ENCODE data around the gene ZNF532. TPM values are rescaled to one million over a fixed set of nuclear protein-coding genes. Genes with fewer than 3 reads are reported as not detected.

ZNF532 gene
- total and polyA plus RNA-seq, 9 of the 15 experiments (the other 6 are each of a cell fraction or from before 2014, with no cell fraction given) = 0.42 TPM; not detected in 8

- H4K20me1 ChIP-seq (replicated peaks; ENCODE audit: control insufficient read depth, insufficient read depth, low read length) = no peaks in the 10 kb centered on the region
- H3K27me3 ChIP-seq (ENCODE audit: control insufficient read depth in 2 of 2, insufficient read depth in 2 of 2, low read length in 2 of 2) = peaks cover 0 to 16% of the 10 kb centered on the region in 2 experiments; a peak in 2 of 5 replicates
- H3K4me3 ChIP-seq = no peak overlapping the region
- intact Hi-C loops (cut with micrococcal nuclease) = no loop called here
- ChIA-PET CTCF (ENCODE audit: low intra/inter-chr PET ratio) (no interaction called here), POLR2A (interaction anchor here (0.5 to 1.4 kb wide), 3 partner anchors 10 to 100 kb away, joined by 3 to 4 read pairs (median 3); no protein-coding TSS in a partner anchor)
- H3K9me1 ChIP-seq (ENCODE audit: control insufficient read depth, insufficient read depth, low read length) = no peaks in the 10 kb centered on the region
- no peak overlapping the region for H3K27ac ChIP-seq (ENCODE audit: extremely low read depth, low read depth, low read length)
- WGBS (ENCODE audit: insufficient coverage, low coverage, missing lambda C conversion rate) = 4% methylated on average over 14 of the region's 23 CpGs
- H3K79me2 ChIP-seq (ENCODE audit: control insufficient read depth, insufficient read depth, low read length) = no peaks in the 10 kb centered on the region
- FAIRE-seq (no peak), ATAC-seq (no peak), DNase-seq (ENCODE audit: extremely low read depth in 1 of 4, low spot score in 3 of 4) (no peak)
- TF ChIP-seq TEAD1 (CRISPR knock-in tag; IDR thresholded peaks at IDR 0.05) = no peak
- no peak for TF ChIP-seq ZNF766 (CRISPR knock-in tag; conservative IDR thresholded peaks at IDR 0.05)
- no peak for TF ChIP-seq PBX2 (CRISPR knock-in tag; IDR thresholded peaks at IDR 0.05; ENCODE audit: low read depth)
- TF ChIP-seq PBX2 (tag; conservative IDR thresholded peaks at IDR 0.05; ENCODE audit: low read depth) = no peak
- no peak for TF ChIP-seq MAX (CRISPR knock-in tag; IDR thresholded peaks at IDR 0.05)
- TF ChIP-seq ZNF668 (CRISPR knock-in tag; IDR thresholded peaks at IDR 0.05) = no peak
- no peak for TF ChIP-seq BRD9 (IDR thresholded peaks at IDR 0.05; ENCODE audit: low read depth, partially characterized antibody)
- TF ChIP-seq SMARCA4 (IDR thresholded peaks at IDR 0.05) = no peak
- no peak for TF ChIP-seq ARID3B (CRISPR knock-in tag; IDR thresholded peaks at IDR 0.05; ENCODE audit: borderline replicate concordance)
- no peak for TF ChIP-seq ESRRB (CRISPR knock-in tag; IDR thresholded peaks at IDR 0.05; ENCODE audit: borderline replicate concordance)
- TF ChIP-seq NFIC (IDR thresholded peaks at IDR 0.05) = no peak
- no peak for TF ChIP-seq ZFP30 (CRISPR knock-in tag; IDR thresholded peaks at IDR 0.05; ENCODE audit: borderline replicate concordance)
- H3K4me1 ChIP-seq (replicated peaks in 1 of 2; ENCODE audit: control insufficient read depth in 2 of 2, insufficient read depth in 2 of 2, low read length in 2 of 2) = no peaks in the 10 kb centered on the region
- H3K9me3 ChIP-seq (replicated peaks; ENCODE audit: control insufficient read depth, insufficient read depth, low read depth, low read length) = no peaks in the 10 kb centered on the region
- H3K4me2 ChIP-seq (ENCODE audit: insufficient read depth, low read length) = no peak overlapping the region
- BruUV-seq (replicated peaks) = no TSS peak
- no peak overlapping the region for H3K9ac ChIP-seq (ENCODE audit: insufficient read depth in 1 of 2, low read depth in 2 of 2, low read length in 2 of 2)
- no peak overlapping the region for H2AFZ ChIP-seq (ENCODE audit: low read depth, low read length)
- no peaks in the 10 kb centered on the region for H3K36me3 ChIP-seq (ENCODE audit: control insufficient read depth, insufficient read depth, low read length)
- in situ Hi-C loops (cut with MboI) = no loop called here
Measured at GRCh38 chr18:59029663-59030429, 165.2 kb downstream of the ZNF532 start.
